Right atrium auricular region (tissue), 2 donors: ENCODE measurements around the gene SLC9A9. TPM values are rescaled to one million over a fixed set of nuclear protein-coding genes. Genes with fewer than 3 reads are reported as not detected.
"Not testable (repeated sequence)": the region's sequence is repeated elsewhere in the genome, so short reads cannot be mapped to it uniquely, and the experiment has no call there.

Source experiments
- DNase-seq: peaks from one replicate; pipeline ENCODE4 v3.0.0-alpha.2; 2019; ENCODE audit warnings: low spot score
- H3K27ac ChIP-seq, 2 donors: fragments of 200-600 bp; sonication (generic); 1 replicate in 1 of 2; 2 replicates in 1 of 2; pipeline ENCODE4 v1.5.1; 2016 to 2019
- H3K27me3 ChIP-seq, 2 donors: fragments of 200-600 bp; sonication (generic); one replicate each; pipeline versions ENCODE4 v1.5.1 to v1.6.0; 2017 to 2019
- H3K36me3 ChIP-seq: fragments of 200-600 bp; sonication (generic); one replicate; pipeline ENCODE4 v1.5.1; 2016
- H3K4me1 ChIP-seq, 2 donors: fragments of 200-600 bp; sonication (generic); one replicate each; pipeline versions ENCODE4 v1.5.1 to v1.6.0; 2017 to 2019
- H3K4me3 ChIP-seq, 2 donors: fragments of 200-600 bp; sonication (generic); 1 replicate in 1 of 2; 2 replicates in 1 of 2; pipeline ENCODE4 v1.5.1; 2017 to 2019; ENCODE audit warnings: mild to moderate bottlenecking in 1 of 2, moderate library complexity in 1 of 2
- H3K9me3 ChIP-seq, 2 donors: fragments of 200-600 bp; sonication (generic); one replicate each; pipeline ENCODE4 v1.5.1; 2019
- CTCF ChIP-seq, 2 donors: fragments of 200-600 bp; sonication (generic); IDR thresholded peaks; one replicate each; pipeline ENCODE4 v1.5.1; 2019; ENCODE audit warnings: antibody characterized with exemption in 2 of 2
- total RNA-seq, 2 donors: library from RNA; depleted of rRNA; stranded (reverse); fragments of >200 nt; gene quantifications; one replicate each; pipeline ENCODE4 v1.1.0, GENCODE V29; 2016

SLC9A9 gene
- total RNA-seq, 2 donors from 2014 or later = 3.1 to 4.2 TPM

- peaks cover 0 to 8% of the 10 kb centered on the region in 2 donors for H3K4me1 ChIP-seq
- no peak overlapping the region for H3K4me3 ChIP-seq
- H3K27ac ChIP-seq = no peak overlapping the region
- no peak for TF ChIP-seq CTCF (IDR thresholded peaks at IDR 0.05)
- no peaks in the 10 kb centered on the region for H3K9me3 ChIP-seq
- no peaks in the 10 kb centered on the region for H3K36me3 ChIP-seq
- no peaks in the 10 kb centered on the region for H3K27me3 ChIP-seq
- no peak for DNase-seq
Observed at GRCh38 chr3:143439817-143440216, 408.5 kb downstream of the SLC9A9 start.

- H3K4me1 ChIP-seq = no peaks in the 10 kb centered on the region
- H3K9me3 ChIP-seq = no peaks in the 10 kb centered on the region
- no peak for TF ChIP-seq CTCF (IDR thresholded peaks at IDR 0.05)
- no peaks in the 10 kb centered on the region for H3K36me3 ChIP-seq
- no peak for DNase-seq
- H3K27ac ChIP-seq = no peak overlapping the region
- H3K4me3 ChIP-seq = no peak overlapping the region
- H3K27me3 ChIP-seq = no peaks in the 10 kb centered on the region
Observed at GRCh38 chr3:143437405-143437804, 410.9 kb downstream of the SLC9A9 start.

GRCh38 chr3:143436231-143436930 lies 411.9 kb downstream of the SLC9A9 start:
- DNase-seq = no peak

GRCh38 chr3:143433787-143434378 lies 414.4 kb downstream of the SLC9A9 start:
- Histone ChIP-seq H3K36me3 (no peaks in the 10 kb centered on the region), H3K27ac (no peak overlapping the region), H3K9me3 (no peaks in the 10 kb centered on the region), H3K4me3 (no peak overlapping the region), H3K4me1 (no peaks in the 10 kb centered on the region), H3K27me3 (no peaks in the 10 kb centered on the region)
- TF ChIP-seq CTCF (IDR thresholded peaks at IDR 0.05) = no peak
- no peak for DNase-seq

More at GRCh38 chr3:143436231-143436930, 411.9 kb downstream of the SLC9A9 start:
- no peak for TF ChIP-seq CTCF (IDR thresholded peaks at IDR 0.05)
- no peaks in the 10 kb centered on the region for H3K27me3 ChIP-seq
- no peaks in the 10 kb centered on the region for H3K4me1 ChIP-seq
- no peaks in the 10 kb centered on the region for H3K9me3 ChIP-seq
- H3K27ac ChIP-seq = no peak overlapping the region
- H3K36me3 ChIP-seq = no peaks in the 10 kb centered on the region
- H3K4me3 ChIP-seq = no peak overlapping the region

- H3K36me3 ChIP-seq, H3K4me3 ChIP-seq, DNase-seq, H3K9me3 ChIP-seq, H3K27ac ChIP-seq, H3K27me3 ChIP-seq, H3K4me1 ChIP-seq: not testable (repeated sequence)
Observed at GRCh38 chr3:143431298-143431697, 417.0 kb downstream of the SLC9A9 start.

- Histone ChIP-seq H3K9me3 (no peaks in the 10 kb centered on the region), H3K4me3 (no peak overlapping the region), H3K36me3 (no peaks in the 10 kb centered on the region), H3K4me1 (no peaks in the 10 kb centered on the region), H3K27ac (no peak overlapping the region), H3K27me3 (no peaks in the 10 kb centered on the region)
- DNase-seq = no peak
- TF ChIP-seq CTCF (IDR thresholded peaks at IDR 0.05) = no peak
Observed at GRCh38 chr3:143430568-143430967, 417.7 kb downstream of the SLC9A9 start.
